NT2/D1 (cell line): ENCODE measurements around the gene SOX11.

Experiments
- SUZ12 ChIP-seq: IDR thresholded peaks from 2 replicates; pipeline ENCODE4 v1.6.1; 2011; ENCODE audit not compliant: insufficient read length, insufficient read depth; ENCODE audit errors: extremely low read depth
- YY1 ChIP-seq: IDR thresholded peaks from 2 replicates; pipeline ENCODE4 v1.6.1; 2011; ENCODE audit not compliant: insufficient read length, insufficient read depth
- ZNF274 ChIP-seq: IDR thresholded peaks from 2 replicates; pipeline ENCODE4 v1.6.1; 2011; ENCODE audit warnings: mild to moderate bottlenecking, low read depth, low read length

DNA sequence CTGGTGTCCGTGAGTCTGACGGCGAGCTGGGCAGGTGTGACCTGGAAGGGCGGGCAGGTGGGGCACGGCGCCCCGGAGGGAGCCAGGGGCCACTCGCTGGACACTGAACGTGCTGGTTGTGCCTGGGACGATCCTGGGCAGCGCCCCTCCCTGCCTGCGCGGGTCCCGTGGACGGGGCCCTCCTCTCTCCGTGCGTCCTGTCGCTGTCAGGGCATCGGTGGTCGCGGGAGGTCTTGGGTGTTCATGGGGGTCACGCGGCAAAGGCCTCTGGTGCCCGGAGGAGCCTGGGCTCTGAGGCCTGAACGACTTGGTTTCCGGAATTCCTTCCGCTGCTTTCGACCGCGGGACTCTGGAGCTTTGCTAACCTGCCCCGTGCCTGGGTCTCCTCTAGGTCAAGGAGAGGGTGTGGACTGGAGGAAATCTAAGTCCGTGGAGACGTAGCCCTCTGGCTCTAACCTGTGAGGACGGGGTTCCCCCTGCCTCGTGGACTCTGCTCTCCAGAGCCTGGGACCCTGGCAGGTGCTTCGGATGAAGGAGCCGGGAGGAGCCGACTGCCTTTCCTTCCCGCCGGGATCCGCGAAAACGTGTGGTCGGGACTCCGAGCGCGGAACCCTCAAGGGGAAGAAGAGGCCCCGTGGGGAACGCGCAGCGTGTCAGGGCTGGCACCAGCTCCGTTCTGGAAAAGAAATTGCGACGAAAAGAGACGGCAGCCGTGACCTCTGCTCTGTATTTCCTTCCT is 14.7 kb downstream of the SOX11 start:
- TF ChIP-seq YY1 (no peak), SUZ12 (no peak), ZNF274 (no peak)
